GF-D8 (cell line): ENCODE results near the gene NUDT3.
"Not testable (repeated sequence)": the region's sequence is repeated elsewhere in the genome, so short reads cannot be mapped to it uniquely, and the experiment has no call there.

ENCODE experiments used
- DNase-seq: peaks from one replicate; lab custom pipeline; 2025; lab: John Stamatoyannopoulos, UW

NUDT3 gene

DNA sequence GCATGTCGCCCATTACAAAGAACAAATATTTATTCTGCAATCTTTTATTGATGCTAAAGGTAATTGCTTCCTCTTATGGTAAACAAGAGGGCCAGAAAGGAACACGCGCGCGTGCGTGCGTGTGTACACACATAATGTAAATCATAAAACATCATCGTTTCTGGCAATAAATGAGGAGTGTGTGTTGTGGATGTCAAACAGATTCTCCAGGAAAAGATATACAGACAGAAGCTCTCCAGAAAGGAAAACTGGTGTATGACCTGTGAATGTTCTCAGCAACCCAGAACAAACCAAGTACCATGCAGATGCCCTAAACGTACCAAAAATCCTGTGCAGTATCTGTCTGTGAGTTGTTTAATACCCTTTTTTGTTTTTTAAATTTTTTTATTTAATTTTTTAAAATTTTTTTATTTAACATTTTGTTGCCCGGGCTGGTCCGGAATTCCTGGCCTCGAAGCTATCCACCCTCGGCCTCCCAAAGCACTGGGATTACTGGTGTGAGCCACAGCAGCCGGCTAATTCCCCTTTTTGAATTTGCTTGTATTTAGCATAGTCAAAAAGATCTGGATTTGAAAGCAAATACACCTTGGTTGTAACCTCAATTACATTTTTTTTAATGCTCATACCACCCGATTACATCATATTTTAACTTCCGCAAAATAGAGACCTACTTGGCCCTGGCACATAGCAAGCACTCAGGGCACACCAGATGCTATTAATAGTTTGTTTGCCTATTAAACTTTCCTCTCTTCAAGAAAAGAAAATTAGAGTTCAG lies 909 bp upstream of the NUDT3 start:
- peak; percentile 82 for DNase-seq

DNA sequence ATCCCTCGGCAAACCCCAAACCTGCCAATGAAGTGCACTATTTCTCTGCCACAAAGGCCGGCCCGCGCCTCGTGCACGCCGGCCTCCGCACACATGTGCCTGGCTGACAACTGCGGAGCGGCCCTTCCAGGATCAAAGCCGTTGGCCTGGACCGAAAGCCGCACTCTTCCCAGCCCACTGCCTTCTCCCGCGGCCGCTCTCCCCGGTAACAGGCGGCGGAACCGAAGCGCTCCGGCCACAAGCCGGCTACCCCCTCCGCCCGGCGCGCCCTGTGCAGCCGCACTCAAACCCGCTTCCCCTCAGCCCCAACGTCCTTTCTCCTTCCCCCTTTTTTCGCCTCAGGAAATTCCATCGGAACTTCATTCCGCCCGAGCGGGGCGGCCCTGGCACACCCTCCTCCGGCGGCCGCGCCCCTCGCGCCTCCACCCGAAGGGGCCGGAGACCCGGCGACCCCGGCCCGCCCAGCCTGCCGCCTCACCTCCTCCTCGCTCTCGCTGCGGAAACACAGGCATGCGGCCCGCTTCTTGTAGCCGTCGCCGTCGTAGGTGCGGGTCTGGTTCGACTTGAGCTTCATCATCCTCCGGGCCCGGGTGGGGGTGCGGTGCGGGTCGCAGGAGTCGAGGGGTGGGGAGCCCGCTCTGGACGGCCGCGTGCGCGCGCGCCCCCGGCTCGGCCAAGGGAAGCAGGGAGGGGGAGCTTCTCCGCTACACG lies 528 bp downstream of the NUDT3 start:
- peak; percentile 21 for DNase-seq

DNA sequence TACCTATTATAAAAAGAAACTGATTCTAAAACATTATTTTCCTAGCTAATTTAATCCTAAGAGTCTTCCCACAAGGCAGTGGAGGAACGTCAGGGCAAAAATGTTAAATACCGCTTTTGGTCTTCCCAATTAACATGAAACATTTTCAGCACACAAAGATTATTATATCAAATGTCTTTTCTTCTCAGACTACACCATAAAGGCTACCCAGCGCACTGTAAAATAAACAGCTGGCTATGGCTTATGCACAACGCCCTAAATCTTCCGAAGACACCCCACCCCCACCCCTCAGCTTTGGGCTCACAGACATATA lies 1.0 kb downstream of the NUDT3 start:
- no peak for DNase-seq

DNA sequence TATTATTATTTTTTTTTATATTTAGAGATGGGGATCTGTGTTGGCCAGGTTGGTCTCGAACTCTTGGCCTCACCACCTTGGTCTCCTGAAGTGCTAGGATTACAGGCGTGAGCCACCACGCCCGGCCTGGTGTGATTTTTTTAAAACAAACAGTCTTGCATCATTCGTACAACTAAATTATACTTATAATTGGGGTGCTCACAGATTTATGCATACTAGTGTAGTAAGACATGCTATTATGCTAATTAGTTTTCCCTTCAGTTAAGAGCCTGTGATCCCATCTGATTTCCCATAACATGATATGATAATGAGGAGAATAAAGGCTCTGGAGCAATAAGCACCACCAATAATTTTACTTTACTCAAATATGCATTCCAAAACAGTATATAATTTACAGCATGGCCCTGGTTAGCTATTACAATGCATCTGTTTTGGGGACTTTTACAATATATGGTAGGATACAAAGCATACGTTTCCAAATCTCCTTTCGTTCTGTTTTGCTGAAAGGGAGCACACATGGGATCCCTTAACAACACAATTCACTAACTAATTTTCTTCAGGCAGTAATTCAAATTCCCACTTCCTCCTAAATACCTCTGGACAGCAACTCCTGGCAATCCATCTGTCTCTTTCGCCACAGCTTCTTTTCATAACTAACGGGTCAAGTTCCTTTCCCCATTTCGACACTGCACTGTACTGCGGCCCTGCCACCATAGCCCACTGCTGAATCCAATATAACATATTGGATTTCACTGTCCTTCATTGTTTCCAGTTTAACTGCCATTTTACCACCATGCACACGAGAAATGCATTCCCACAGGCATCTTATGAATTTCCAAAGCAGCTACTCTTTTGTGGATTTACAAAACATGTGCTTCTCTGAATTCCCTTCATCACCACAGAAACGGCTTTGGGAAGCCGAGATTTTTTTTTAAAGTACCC lies 1.7 kb downstream of the NUDT3 start:
- peak; percentile 57 for DNase-seq

DNA sequence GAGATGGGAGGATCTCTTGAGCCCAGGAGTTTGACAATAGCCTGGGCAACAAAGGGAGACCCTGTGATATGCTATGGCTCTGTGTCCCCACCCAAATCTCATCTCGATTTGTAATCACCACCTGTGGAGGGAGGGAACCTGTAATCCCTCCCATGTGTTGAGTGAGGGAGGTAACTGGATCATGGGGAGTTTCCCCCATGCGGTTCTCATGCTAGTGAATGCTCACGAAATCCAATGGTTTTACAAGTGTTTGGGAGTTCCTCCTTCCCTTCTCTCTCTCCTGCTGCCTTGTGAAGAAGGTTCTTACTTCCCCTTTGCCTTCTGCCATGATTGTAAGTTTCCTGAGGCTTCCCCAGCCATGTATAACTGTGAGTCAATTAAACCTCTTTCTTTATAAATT lies 3.4 kb downstream of the NUDT3 start:
- DNase-seq = peak; percentile 44

DNA sequence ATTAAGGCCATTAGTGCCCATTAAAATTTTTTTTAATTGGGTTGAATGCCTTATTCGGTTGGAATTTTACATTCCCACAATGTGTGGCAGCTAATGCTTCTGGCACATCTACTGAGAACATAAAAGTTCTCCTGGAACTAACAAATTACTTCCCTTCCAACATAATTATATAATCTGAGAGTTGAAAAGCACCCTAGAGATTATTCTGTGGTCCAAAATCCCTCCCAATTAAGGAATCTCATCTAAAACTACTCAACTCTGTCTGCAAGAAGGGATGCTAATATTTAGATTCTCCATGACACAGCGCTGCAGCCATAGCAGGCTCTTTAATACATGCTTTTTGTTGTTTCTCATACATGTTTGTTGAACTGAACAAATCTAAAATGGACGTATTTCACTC lies 4.0 kb downstream of the NUDT3 start:
- no peak for DNase-seq

DNA sequence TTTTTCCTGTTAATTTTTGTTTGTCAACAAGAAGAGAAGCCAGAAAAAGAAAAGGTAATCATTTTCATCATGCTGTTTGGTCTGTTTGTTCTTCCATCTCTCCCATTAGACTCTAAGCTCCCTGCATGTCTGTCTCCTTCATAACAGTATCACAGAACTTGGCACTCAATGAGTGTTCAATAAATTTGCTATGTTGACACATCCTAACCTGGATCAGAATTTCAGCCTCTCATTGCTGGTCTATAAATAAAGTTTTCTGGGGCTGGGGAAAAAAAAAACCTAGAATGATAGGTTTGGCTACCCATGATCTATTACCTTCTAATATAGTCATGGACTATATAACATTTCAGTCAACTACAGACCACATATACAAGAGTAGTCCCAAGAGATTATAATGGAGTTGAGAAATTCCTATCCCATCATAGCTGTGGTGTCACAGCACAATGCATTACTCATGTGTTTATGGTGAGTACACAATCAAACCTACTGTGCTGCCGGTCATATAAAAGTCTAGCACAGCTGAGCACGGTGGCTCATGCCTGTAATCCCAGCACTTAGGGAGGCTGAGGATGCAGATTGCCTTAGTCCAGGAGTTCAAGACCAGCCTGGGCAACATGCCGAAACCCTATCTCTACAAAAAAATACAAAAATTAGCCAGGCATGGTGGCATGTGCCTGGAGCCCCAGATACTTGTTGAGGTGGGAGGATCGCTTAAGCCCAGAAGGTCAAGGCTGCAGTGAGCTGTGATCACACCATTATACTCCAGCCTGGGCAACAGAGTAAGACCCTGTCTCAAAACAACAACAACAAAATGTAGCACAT lies 5.9 kb downstream of the NUDT3 start:
- no peak for DNase-seq

DNA sequence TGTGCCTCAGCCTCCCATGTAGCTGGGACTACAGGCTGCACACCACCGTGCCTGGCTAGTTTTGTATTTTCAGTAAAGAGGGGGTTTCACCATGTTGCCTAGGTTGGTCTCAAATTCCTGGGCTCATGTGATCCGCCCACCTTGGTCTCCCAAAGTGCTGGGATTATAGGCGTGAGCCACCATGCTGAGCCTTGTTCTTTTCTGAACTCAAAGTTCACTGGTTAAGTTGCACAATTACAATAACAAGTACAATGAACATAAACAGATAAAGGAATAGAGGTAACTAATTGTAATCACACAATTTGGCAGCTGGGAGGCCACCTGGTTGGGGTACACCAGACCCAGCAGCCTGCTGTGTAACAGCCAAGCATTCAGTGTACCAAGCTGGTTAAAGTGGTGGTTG lies 6.7 kb downstream of the NUDT3 start:
- no peak for DNase-seq

DNA sequence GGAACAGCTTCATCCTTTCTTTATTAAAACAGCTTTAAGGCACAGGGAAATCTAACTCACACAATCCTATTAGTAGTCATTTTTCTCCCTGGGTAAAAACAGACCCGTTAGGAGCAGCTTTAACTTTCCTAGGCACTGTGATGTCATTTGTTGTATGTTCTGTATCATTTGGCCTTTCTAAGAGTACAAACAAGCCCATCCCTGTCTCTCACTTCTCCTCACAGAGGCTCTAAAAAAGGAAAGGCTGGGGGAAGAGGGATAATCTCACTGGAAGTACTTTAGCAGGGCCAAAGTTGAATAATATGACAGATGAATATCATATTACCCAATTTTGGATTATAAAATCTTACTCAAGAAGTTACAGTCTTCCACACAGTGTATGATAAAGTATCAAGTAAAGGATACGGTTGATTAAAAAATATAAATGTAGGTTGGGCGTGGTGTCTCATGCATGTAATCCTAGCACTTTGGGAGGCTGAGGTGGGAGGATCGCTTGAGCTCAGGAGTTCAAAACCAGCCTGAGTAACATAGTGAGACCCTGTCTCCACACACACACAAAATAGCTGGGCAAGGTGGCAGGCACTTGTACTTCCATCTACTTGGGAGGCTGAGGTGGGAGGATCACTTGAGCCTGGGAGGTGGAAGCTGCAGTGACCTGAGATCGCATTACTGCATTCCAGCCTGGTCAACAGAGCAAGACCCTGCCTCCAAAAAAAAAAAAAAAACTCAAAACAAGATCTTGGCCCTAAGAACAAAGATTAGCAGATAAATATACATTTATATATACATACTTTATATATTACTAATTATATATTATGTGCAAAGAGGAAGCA lies 7.9 kb downstream of the NUDT3 start:
- DNase-seq = no peak

DNA sequence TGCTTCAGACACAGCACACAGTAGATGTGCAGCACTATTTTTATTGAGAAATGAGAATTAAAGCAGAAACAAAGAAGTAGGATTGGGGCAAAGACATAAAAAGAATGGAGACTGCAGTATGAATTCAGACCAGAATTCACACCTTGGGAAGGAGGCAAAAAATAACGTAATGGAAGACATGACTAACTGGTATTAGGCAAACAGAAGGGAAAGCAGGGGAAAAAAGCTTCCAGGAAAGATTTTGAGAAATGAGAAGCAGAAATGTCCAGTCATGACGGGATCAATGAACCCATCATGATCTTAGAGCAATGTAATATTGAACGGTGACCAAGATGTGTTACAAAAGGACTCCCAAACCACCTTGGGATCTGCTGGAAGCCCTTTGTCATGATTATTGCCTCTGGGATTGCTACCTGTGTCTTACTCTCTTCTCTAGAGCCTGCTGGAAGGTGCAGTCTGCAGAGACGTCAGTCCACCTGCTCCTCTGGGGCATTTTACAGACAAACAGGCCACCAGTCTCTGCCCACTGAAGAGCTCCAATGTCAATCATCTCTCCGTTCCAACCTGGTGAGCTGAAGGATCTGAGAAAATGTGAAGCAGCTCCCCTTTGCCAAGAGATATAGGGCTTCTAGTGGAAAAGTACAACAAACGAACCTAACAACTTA lies 8.7 kb downstream of the NUDT3 start:
- no peak for DNase-seq

DNA sequence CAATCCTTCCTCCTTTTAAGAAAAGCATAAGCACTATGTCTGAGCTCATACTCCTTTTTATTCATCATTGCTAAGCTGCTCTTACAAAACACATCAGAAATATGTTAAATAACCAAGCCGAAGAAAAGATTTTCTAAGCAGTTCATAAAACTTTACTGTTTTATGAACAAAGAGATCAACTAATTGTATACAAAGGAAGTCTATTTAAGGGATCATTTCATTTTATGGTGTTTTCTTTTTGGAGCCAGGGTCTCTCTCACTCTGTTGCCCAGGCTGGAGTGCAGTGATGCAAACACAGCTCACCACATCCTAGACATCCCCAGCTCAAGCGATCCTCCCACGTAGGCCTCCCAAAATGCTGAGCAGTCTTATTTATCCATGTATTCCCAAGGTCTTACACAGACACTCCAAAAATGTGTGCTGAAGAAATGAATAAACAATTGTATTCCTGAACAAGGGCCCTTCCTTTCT lies 9.3 kb downstream of the NUDT3 start:
- DNase-seq = peak; percentile 25

DNA sequence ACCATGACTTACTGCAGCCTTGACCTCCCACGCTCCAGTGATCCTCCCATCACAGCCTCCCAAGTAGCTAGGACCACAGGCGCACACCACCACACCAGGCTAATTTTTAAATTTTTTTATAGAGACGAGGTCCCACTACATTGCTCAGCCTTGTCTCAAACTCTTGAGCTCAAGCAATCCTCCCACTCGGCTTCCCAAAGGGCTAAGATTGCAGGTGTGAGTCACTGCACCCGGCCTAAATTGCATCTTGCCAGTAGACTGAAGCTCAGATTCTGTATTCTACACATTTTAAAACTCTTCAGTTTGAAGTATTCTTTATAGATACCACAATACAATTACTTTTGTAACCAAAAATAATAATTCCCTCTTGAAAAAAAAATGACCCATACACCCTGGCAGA lies 11.4 kb downstream of the NUDT3 start:
- DNase-seq = no peak

DNA sequence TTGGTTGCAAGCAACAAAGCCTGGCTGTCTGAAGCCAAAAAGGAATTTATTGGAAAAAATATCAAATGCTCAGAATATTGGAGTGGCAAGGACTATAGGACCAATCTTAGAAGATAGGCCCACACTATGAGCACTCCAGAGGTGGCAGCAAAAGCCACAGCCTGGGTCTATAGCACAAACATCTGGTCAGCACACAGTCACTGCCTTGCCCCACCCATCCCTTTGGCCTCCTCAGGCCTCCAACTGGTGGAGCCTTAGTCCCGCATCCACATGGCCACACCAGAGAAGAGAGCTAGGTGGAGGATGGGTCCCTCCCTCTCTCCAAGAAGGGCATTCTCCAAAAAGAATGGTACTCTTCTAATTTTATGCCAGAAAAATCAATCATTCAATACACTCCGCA lies 14.0 kb downstream of the NUDT3 start:
- DNase-seq = no peak

DNA sequence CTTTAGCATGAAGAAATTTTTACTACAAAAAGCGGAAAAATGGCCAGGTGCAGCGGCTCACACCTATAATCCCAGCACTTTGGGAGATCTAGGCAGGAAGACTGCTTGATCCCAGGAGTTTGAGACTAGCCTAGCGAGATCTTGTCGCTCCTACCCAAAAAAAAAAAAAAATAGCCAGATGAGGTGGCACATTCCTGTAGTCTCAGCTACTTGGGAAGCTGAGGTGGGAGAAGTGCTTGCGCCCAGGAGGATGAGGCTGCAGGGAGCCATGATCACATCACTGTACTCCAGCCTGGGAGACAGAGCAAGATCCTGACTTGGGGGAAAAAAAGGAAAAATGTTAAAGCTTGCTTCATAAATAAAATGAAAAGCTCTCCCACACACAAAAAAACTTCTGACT lies 14.5 kb downstream of the NUDT3 start:
- DNase-seq = no peak

DNA sequence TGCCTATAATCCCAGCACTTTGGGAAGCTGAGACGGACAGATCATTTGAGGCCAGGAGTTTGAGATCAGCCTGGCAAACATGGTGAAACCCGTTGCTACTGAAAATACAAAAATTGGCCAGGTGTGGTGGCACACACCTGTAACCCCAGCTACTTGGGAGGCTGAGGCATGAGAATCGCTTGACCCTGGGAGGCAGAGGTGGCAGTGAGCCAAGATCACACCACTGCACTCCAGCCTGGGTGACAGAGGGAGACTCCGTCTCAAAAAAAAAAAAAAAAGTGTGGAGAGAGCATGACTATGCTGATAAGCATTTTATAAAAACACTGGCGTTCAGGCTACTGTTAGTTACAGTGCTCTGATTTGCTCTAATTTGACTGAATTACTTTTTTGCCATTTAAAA lies 14.9 kb downstream of the NUDT3 start:
- DNase-seq = not testable (repeated sequence)

DNA sequence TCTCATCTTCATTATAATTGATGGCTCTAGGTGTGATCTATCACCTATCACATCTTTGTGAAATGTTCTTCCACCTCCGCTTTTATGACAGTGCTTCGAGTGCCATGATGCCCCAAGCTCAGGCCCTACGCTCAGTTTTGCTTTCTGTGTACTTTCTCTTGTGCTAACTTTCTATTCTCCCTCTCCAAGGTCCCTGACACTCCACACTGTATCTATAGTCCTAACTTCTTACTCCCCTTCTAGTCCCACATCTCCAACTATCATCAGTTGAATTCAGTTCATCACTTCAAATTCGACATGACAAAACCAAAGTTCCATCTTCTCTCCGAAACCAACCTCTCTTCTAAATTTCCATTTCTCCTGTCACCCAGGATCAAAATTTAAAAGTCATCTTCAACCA lies 16.6 kb downstream of the NUDT3 start:
- no peak for DNase-seq

DNA sequence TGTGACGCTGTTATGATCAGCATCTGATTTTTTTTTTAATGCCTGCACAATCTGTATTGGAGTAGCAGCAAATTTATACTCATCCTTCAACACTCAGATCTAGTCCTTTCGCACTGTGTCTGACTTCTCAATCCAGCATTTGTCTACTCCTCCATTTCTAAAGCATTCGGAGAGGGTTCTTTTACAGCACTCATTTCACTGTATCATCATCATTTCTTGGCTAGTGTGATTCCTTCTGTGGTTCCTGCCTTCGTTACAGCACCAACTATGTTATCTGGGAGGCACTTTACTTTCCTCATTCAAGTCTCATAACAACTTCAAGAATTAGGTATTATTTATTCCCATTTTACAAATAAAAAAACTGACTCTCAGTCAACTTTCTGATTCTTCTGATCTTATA lies 18.0 kb downstream of the NUDT3 start:
- DNase-seq = no peak

DNA sequence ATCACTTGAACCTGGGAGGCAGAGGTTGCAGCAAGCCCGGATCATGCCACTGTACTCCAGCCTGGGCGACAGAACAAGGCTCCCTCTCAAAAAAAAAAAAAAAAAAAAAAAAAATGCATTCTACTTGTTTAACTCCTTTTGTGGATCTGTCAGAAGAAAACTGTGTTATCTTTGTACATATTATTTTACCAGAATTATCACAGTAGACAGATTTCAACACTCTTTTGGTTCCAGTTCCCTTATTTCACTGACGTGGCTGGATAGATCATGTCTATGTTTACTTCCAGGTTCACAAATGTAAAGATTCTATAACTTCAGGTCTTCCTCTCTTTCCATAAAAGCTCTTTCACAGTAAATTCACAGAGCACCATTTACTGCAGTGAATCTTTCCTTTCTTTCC lies 18.4 kb downstream of the NUDT3 start:
- DNase-seq = peak; percentile 46

DNA sequence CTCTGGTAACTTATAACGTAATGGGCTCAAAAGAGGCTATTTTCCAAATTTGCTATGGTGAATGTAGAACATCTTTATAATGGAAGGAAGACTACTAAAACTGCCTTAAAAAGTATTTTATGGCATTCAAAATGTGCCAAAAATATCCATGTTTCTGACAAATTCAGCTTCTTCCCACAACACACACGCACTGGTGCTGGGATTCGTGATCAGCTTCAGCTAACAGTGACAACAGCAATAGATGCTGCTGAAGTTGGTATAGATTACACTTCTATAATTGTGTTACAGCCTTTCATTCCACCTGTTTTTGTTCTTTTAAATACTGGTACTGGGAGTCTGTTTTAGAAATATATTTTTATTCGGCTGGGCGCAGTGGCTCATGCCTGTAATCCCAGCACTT lies 19.0 kb downstream of the NUDT3 start:
- no peak for DNase-seq

DNA sequence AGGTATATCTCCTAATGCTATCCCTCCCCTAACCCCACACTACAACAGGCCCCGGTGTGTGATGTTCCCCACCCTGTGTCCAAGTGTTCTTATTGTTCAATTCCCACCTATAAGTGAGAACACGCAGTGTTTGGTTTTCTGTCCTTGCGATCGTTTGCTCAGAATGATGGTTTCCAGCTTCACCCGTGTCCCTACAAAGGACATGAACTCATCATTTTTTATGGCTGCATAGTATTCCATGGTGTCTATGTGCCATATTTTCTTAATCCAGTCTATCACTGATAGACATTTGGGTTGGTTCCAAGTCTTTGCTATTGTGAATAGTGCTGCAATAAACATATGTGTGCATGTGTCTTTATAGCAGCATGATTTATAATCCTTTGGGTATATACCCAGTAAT lies 20.6 kb downstream of the NUDT3 start:
- not testable (repeated sequence) for DNase-seq
